Upper lobe of left lung (tissue), 4 donors: ENCODE data around the gene SCN5A.

Source experiments
- POLR2A ChIP-seq, 4 donors: fragments of 450-650 bp; IDR thresholded peaks; one replicate each; pipeline ENCODE4 v1.5.1; 2016 to 2017; ENCODE audit warnings: antibody characterized with exemption in 4 of 4, mild to moderate bottlenecking in 2 of 4
- POLR2AphosphoS5 ChIP-seq, 2 donors: sonication (generic); formaldehyde crosslinking; IDR thresholded peaks; one replicate each; pipeline ENCODE4 v1.5.1; 2017; ENCODE audit warnings: antibody characterized with exemption in 2 of 2
- TF ChIP-seq, protein P1 (sequence below), 6 experiments: fragments of 450-650 bp in 4 of 6; fragments of 200-600 bp in 2 of 6; sonication (generic) in 2 of 6; IDR thresholded peaks; one replicate each; pipeline ENCODE4 v1.5.1; 2016 to 2019; ENCODE audit warnings: antibody characterized with exemption in 6 of 6

DNA sequence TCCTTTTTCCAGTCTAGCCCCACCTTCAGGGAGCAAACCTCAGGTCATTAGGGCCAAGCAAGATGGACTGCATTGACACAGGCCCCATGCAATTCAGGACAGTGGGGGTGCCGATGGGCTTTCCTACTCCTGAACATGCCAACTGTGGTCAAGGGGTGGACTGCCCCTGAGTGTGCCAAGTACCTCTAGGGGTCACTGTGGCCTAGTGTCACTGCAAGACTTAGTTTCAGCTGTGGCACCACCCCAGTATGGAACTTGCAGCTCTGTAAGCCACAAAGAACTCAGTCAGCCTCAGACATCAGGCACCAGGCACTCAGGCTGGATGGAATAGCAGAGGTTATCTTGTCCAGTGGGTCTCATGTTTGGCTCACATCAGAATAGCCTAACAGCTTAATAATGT lies 121.0 kb downstream of the SCN5A start:
- TF ChIP-seq POLR2A (IDR thresholded peaks at IDR 0.05) (no peak), POLR2AphosphoS5 (IDR thresholded peaks at IDR 0.05) (no peak)
- TF ChIP-seq, protein P1, sequence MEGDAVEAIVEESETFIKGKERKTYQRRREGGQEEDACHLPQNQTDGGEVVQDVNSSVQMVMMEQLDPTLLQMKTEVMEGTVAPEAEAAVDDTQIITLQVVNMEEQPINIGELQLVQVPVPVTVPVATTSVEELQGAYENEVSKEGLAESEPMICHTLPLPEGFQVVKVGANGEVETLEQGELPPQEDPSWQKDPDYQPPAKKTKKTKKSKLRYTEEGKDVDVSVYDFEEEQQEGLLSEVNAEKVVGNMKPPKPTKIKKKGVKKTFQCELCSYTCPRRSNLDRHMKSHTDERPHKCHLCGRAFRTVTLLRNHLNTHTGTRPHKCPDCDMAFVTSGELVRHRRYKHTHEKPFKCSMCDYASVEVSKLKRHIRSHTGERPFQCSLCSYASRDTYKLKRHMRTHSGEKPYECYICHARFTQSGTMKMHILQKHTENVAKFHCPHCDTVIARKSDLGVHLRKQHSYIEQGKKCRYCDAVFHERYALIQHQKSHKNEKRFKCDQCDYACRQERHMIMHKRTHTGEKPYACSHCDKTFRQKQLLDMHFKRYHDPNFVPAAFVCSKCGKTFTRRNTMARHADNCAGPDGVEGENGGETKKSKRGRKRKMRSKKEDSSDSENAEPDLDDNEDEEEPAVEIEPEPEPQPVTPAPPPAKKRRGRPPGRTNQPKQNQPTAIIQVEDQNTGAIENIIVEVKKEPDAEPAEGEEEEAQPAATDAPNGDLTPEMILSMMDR (IDR thresholded peaks at IDR 0.05) = no peak
